ENCODE data around the gene FOXK2. TPM values are rescaled to one million over a fixed set of nuclear protein-coding genes. Genes with fewer than 3 reads are reported as not detected.
"Not testable (repeated sequence)": the region's sequence is repeated elsewhere in the genome, so short reads cannot be mapped to it uniquely, and the experiment has no call there.

The FOXK2 gene
- total RNA-seq, 1 donor from 2014 or later: 60.4 TPM

- H3K4me3 Mint-ChIP-seq: peak overlapping the region; percentile 8
- intact Hi-C loops (cut with micrococcal nuclease): no loop called here
- CTCF ChIA-PET: no interaction called here
These were observed 11.9 kb downstream of the FOXK2 start for GRCh38 chr17:82531431-82531881.

GRCh38 chr17:82534401-82534812, 14.9 kb downstream of the FOXK2 start:
- ATAC-seq (ENCODE audit: low read depth): no peak
- H3K4me1 Mint-ChIP-seq: peaks cover 47% of the 10 kb centered on the region
- no peaks in the 10 kb centered on the region for H3K27me3 Mint-ChIP-seq
- CTCF ChIA-PET: no interaction called here
- intact Hi-C loops (cut with micrococcal nuclease): no loop called here
- no peak for DNase-seq
- no peak for TF ChIP-seq CTCF (IDR thresholded peaks at IDR 0.05)
- no peak overlapping the region for H3K27ac Mint-ChIP-seq
- H3K4me3 Mint-ChIP-seq: no peak overlapping the region
- POLR2A ChIA-PET: interaction anchor here (0.6 kb wide), 1 partner anchor 88 kb away, joined by 6 read pairs; no protein-coding TSS in a partner anchor
- H3K36me3 Mint-ChIP-seq (ENCODE audit: low read depth): no peaks in the 10 kb centered on the region
- no peaks in the 10 kb centered on the region for H3K9me3 Mint-ChIP-seq

More at GRCh38 chr17:82531431-82531881, 11.9 kb downstream of the FOXK2 start:
- peaks cover 50% of the 10 kb centered on the region for H3K4me1 Mint-ChIP-seq
- DNase-seq (no peak), ATAC-seq (ENCODE audit: low read depth) (no peak)
- H3K36me3 Mint-ChIP-seq (ENCODE audit: low read depth): no peaks in the 10 kb centered on the region
- peak overlapping the region; percentile 50 for H3K27ac Mint-ChIP-seq
- H3K9me3 Mint-ChIP-seq: no peaks in the 10 kb centered on the region
- POLR2A ChIA-PET: no interaction called here
- TF ChIP-seq CTCF (IDR thresholded peaks at IDR 0.05): no peak
- H3K27me3 Mint-ChIP-seq: no peaks in the 10 kb centered on the region

- POLR2A ChIA-PET: interaction anchor here (0.8 kb wide), 1 partner anchor 11 kb away, joined by 3 read pairs; no protein-coding TSS in a partner anchor
- Mint-ChIP-seq H3K4me1 (peaks cover 45% of the 10 kb centered on the region), H3K9me3 (no peaks in the 10 kb centered on the region), H3K4me3 (no peak overlapping the region), H3K27ac (no peak overlapping the region), H3K27me3 (no peaks in the 10 kb centered on the region), H3K36me3 (ENCODE audit: low read depth) (no peaks in the 10 kb centered on the region)
- intact Hi-C loops (cut with micrococcal nuclease): no loop called here
- ATAC-seq (ENCODE audit: low read depth) (no peak), DNase-seq (no peak)
- no peak for TF ChIP-seq CTCF (IDR thresholded peaks at IDR 0.05)
- CTCF ChIA-PET: no interaction called here
These were observed 17.1 kb downstream of the FOXK2 start for GRCh38 chr17:82536512-82537201.

- H3K36me3 Mint-ChIP-seq (ENCODE audit: low read depth); H3K4me3 Mint-ChIP-seq; ATAC-seq (ENCODE audit: low read depth); DNase-seq; H3K9me3 Mint-ChIP-seq; intact Hi-C loops (cut with micrococcal nuclease); H3K27me3 Mint-ChIP-seq; CTCF ChIA-PET; H3K27ac Mint-ChIP-seq: not testable (repeated sequence)
- POLR2A ChIA-PET: interaction anchor here (0.6 to 0.8 kb wide), 3 partner anchors 11 to 118 kb away, joined by 3 to 7 read pairs (median 4); no protein-coding TSS in a partner anchor
- peaks cover 45% of the 10 kb centered on the region for H3K4me1 Mint-ChIP-seq
These were observed 17.7 kb downstream of the FOXK2 start for GRCh38 chr17:82537228-82537627.

- POLR2A ChIA-PET; CTCF ChIA-PET; H3K27ac Mint-ChIP-seq; H3K9me3 Mint-ChIP-seq; DNase-seq; H3K27me3 Mint-ChIP-seq; H3K36me3 Mint-ChIP-seq (ENCODE audit: low read depth); ATAC-seq (ENCODE audit: low read depth); H3K4me3 Mint-ChIP-seq; intact Hi-C loops (cut with micrococcal nuclease): not testable (repeated sequence)
- peaks cover 54% of the 10 kb centered on the region for H3K4me1 Mint-ChIP-seq
These were observed 19.5 kb downstream of the FOXK2 start for GRCh38 chr17:82539076-82539475.

- no peak overlapping the region for H3K4me3 Mint-ChIP-seq
- H3K27ac Mint-ChIP-seq: no peak overlapping the region
- H3K36me3 Mint-ChIP-seq (ENCODE audit: low read depth): no peaks in the 10 kb centered on the region
- ChIA-PET POLR2A (no interaction called here), CTCF (no interaction called here)
- H3K4me1 Mint-ChIP-seq: peaks cover 59% of the 10 kb centered on the region
- no peak for TF ChIP-seq CTCF (IDR thresholded peaks at IDR 0.05)
- intact Hi-C loops (cut with micrococcal nuclease): no loop called here
- no peak for ATAC-seq (ENCODE audit: low read depth)
- H3K27me3 Mint-ChIP-seq: no peaks in the 10 kb centered on the region
- no peaks in the 10 kb centered on the region for H3K9me3 Mint-ChIP-seq
- no peak for DNase-seq
These were observed 22.9 kb downstream of the FOXK2 start for GRCh38 chr17:82542439-82542838.

All from activated B cell treated with CpG ODN at 0.5 μM for 24 hours (primary cell).